HEK293 (cell line): Measurements from ENCODE around the gene KRT16.
"Not testable (repeated sequence)": the region's sequence is repeated elsewhere in the genome, so short reads cannot be mapped to it uniquely, and the experiment has no call there.

Source experiments
- CTCF ChIA-PET: fragments of 350-600 bp; formaldehyde crosslinking; extraction: SDS; loops from one replicate; lab custom pipeline; 2021; ENCODE audit warnings: antibody characterized with exemption; lab: Yijun Ruan, JAX
- POLR2A ChIA-PET: fragments of 300-600 bp; formaldehyde crosslinking; extraction: SDS; loops from one replicate; lab custom pipeline; 2020; ENCODE audit warnings: antibody characterized with exemption, inconsistent platforms; lab: Yijun Ruan, JAX
- H3K27ac ChIP-seq: fragments of 200-500 bp; sonication (Bioruptor generic); 2 replicates; pipeline ENCODE4 v1.5.1; 2014; ENCODE audit warnings: low read depth, low read length, control low read depth, inconsistent platforms; ENCODE audit errors: extremely low read depth
- H3K36me3 ChIP-seq, 2 experiments: fragments of 200-500 bp in 1 of 2; sonication (Bioruptor generic) in 1 of 2; 1 replicate in 1 of 2; 2 replicates in 1 of 2; pipeline ENCODE4 v1.5.1; 2014 to 2017; ENCODE audit warnings: inconsistent platforms in 2 of 2, low read length in 2 of 2; ENCODE audit not compliant: control insufficient read depth in 2 of 2, insufficient read depth in 1 of 2
- H3K4me1 ChIP-seq: fragments of 200-500 bp; sonication (Bioruptor generic); 2 replicates; pipeline ENCODE4 v1.5.1; 2014; ENCODE audit warnings: mild to moderate bottlenecking, low read length, inconsistent platforms; ENCODE audit not compliant: control insufficient read depth, insufficient read depth
- H3K4me3 ChIP-seq: 2 replicates; pipeline ENCODE4 v1.5.1; 2011; ENCODE audit warnings: low read depth, mild to moderate bottlenecking, control low read depth, low read length, moderate library complexity
- H3K9me3 ChIP-seq: fragments of 200-500 bp; sonication (Bioruptor generic); 2 replicates; pipeline ENCODE4 v1.5.1; 2014; ENCODE audit warnings: low read depth, low read length, inconsistent platforms; ENCODE audit not compliant: control insufficient read depth, insufficient read depth
- BCL11B ChIP-seq: fragments of 450-650 bp; formaldehyde crosslinking; IDR thresholded peaks from 2 replicates; pipeline ENCODE4 v1.5.1; 2016; ENCODE audit warnings: low read depth, missing biosample characterization, missing genetic modification characterization
- EGR2 ChIP-seq: fragments of 450-650 bp; formaldehyde crosslinking; IDR thresholded peaks from 2 replicates; pipeline ENCODE4 v1.5.1; 2016; ENCODE audit warnings: low read depth, missing biosample characterization, missing genetic modification characterization
- FEZF1 ChIP-seq: fragments of 450-650 bp; formaldehyde crosslinking; IDR thresholded peaks from 2 replicates; pipeline ENCODE4 v1.5.1; 2016; ENCODE audit warnings: missing biosample characterization, missing genetic modification characterization
- PRDM1 ChIP-seq: fragments of 450-650 bp; formaldehyde crosslinking; IDR thresholded peaks from 2 replicates; pipeline ENCODE4; 2016; ENCODE audit warnings: missing biosample characterization, missing genetic modification characterization
- SETDB1 ChIP-seq: IDR thresholded peaks from one replicate; pipeline ENCODE4 v1.6.1; 2017; ENCODE audit warnings: mild to moderate bottlenecking, low read length, moderate library complexity, mixed read lengths; ENCODE audit not compliant: insufficient read length
- ZBTB21 ChIP-seq: fragments of 450-650 bp; formaldehyde crosslinking; IDR thresholded peaks from 2 replicates; pipeline ENCODE4 v1.5.1; 2017; ENCODE audit warnings: missing biosample characterization, missing genetic modification characterization
- ZFHX2 ChIP-seq: fragments of 450-650 bp; formaldehyde crosslinking; conservative IDR thresholded peaks from 2 replicates; pipeline ENCODE4 v1.5.1; 2016; ENCODE audit warnings: missing biosample characterization, missing genetic modification characterization
- ZFP41 ChIP-seq: fragments of 450-650 bp; formaldehyde crosslinking; IDR thresholded peaks from 2 replicates; pipeline ENCODE4 v1.5.1; 2016; ENCODE audit warnings: missing biosample characterization, missing genetic modification characterization, borderline replicate concordance
- ZNF354C ChIP-seq: fragments of 450-650 bp; formaldehyde crosslinking; IDR thresholded peaks from 2 replicates; pipeline ENCODE4 v1.5.1; 2016; ENCODE audit warnings: missing biosample characterization, missing genetic modification characterization, low read depth, borderline replicate concordance
- ZNF530 ChIP-seq: fragments of 450-650 bp; formaldehyde crosslinking; IDR thresholded peaks from 2 replicates; pipeline ENCODE4 v1.5.1; 2016; ENCODE audit warnings: low read depth, missing biosample characterization, missing genetic modification characterization
- ZNF571 ChIP-seq: fragments of 450-650 bp; formaldehyde crosslinking; IDR thresholded peaks from 2 replicates; pipeline ENCODE4 v1.5.0; 2017; ENCODE audit warnings: missing biosample characterization, missing genetic modification characterization
- ZNF629 ChIP-seq: fragments of 450-650 bp; formaldehyde crosslinking; IDR thresholded peaks from 2 replicates; pipeline ENCODE4 v1.5.1; 2017; ENCODE audit warnings: missing biosample characterization, missing genetic modification characterization
- ZNF660 ChIP-seq: fragments of 450-650 bp; IDR thresholded peaks from 2 replicates; pipeline ENCODE4 v1.5.1; 2018; ENCODE audit warnings: missing biosample characterization, mild to moderate bottlenecking, missing genetic modification characterization
- ZNF777 ChIP-seq: fragments of 450-650 bp; formaldehyde crosslinking; IDR thresholded peaks from 2 replicates; pipeline ENCODE4 v1.5.1; 2017; ENCODE audit warnings: missing biosample characterization, missing genetic modification characterization, borderline replicate concordance
- ZNF792 ChIP-seq: fragments of 450-650 bp; formaldehyde crosslinking; IDR thresholded peaks from 2 replicates; pipeline ENCODE4 v1.5.1; 2016; ENCODE audit warnings: missing biosample characterization, missing genetic modification characterization
- ZSCAN23 ChIP-seq: fragments of 450-650 bp; formaldehyde crosslinking; IDR thresholded peaks from 2 replicates; pipeline ENCODE4 v1.5.1; 2016; ENCODE audit warnings: missing biosample characterization, missing genetic modification characterization

The KRT16 gene

DNA sequence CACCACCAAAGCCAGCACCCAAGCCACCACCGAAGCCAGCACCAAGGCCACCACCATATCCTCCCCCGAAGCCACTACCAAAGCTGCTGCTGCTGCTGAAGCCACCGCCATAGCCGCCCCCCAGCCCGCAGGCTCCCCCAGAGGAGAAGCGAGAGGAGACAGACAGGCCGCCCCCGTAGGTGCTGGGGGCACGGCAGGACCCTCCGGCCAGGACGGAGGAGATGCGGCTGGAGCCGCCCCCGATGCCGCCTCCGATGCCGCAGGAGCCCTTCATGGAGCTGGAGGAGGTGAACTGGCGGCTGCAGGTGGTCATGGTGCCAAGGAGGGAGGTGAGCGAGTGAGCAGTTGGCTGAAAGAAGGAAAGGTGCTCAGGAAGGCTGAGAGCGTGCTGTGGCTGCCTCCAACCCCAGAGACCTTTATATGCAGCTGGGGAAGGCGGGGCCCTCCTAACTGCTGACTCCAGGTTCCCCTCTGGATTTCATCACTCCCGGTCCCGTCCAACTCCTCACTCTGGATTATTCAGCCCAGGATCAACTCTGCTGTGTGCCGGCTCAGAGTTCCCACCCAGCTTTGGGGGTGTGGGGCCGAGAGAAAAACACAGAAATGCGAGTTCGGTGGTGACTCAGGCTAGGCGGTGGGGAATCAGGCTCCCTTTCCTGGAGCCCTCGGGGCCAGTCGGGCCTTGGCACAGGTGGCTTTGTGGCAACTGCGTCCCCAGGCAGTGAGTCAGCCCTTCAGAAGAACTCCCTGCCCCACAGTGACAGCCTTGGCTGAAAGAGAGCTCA lies at the start of gene KRT16:
Gene KRT16 (minus strand): TSS at position 392 of the 785 bp plus-strand sequence. CDS start 79 bp downstream, at position 313.
- not testable (repeated sequence) for H3K4me1 ChIP-seq, H3K27ac ChIP-seq, H3K36me3 ChIP-seq, H3K9me3 ChIP-seq, H3K4me3 ChIP-seq
- TF ChIP-seq ZFHX2 (tag by site-specific recombination), result peak; percentile 41
- TF ChIP-seq EGR2 (tag by site-specific recombination), result peak; percentile 69
- ChIA-PET CTCF (interaction anchor here (0.9 to 1.0 kb wide), 2 partner anchors 46 to 51 kb away, joined by 3 read pairs; no protein-coding TSS in a partner anchor), POLR2A (interaction anchor here (0.9 kb wide), 1 partner anchor 41 kb away, joined by 3 read pairs; no protein-coding TSS in a partner anchor)

GRCh38 chr17:41660221-41660711 lies 47.7 kb upstream of the KRT16 start:
- H3K4me3 ChIP-seq, result no peak overlapping the region
- no peak overlapping the region for H3K27ac ChIP-seq
- H3K36me3 ChIP-seq, result no peaks in the 10 kb centered on the region
- H3K9me3 ChIP-seq, result no peaks in the 10 kb centered on the region
- no peaks in the 10 kb centered on the region; the same call in 1 of the 2 replicates for H3K4me1 ChIP-seq
- POLR2A ChIA-PET, result interaction anchor here (1.7 kb wide), 1 partner anchor 28 kb away, joined by 6 read pairs; no protein-coding TSS in a partner anchor
- CTCF ChIA-PET, result interaction anchor here (0.7 to 12.6 kb wide), 9 partner anchors 10 to 856 kb away, joined by 3 to 567 read pairs (median 68); partner anchors contain the start of gene KRT9
- TF ChIP-seq ZBTB21 (tag by site-specific recombination) (no peak), ZNF571 (no peak), EGR2 (tag by site-specific recombination) (no peak), BCL11B (tag by site-specific recombination) (no peak), ZNF629 (tag by site-specific recombination) (no peak), ZFP41 (tag by site-specific recombination) (no peak), ZNF530 (tag by site-specific recombination) (no peak), ZNF660 (no peak), ZNF777 (tag by site-specific recombination) (no peak), FEZF1 (tag by site-specific recombination) (no peak), ZNF354C (tag by site-specific recombination) (no peak), ZSCAN23 (tag by site-specific recombination) (no peak), SETDB1 (no peak), PRDM1 (no peak)

GRCh38 chr17:41659427-41660212 lies 47.1 kb upstream of the KRT16 start:
- ChIA-PET POLR2A (interaction anchor here (1.7 kb wide), 1 partner anchor 29 kb away, joined by 6 read pairs; no protein-coding TSS in a partner anchor), CTCF (interaction anchor here (0.8 to 12.6 kb wide), 7 partner anchors 9 to 855 kb away, joined by 3 to 567 read pairs (median 109); partner anchors contain the start of gene KRT9)
- TF ChIP-seq ZNF530 (tag by site-specific recombination) (no peak), ZNF792 (tag by site-specific recombination) (no peak)
- H3K9me3 ChIP-seq, result no peaks in the 10 kb centered on the region
- H3K27ac ChIP-seq, result no peak overlapping the region
- no peaks in the 10 kb centered on the region for H3K36me3 ChIP-seq
- H3K4me3 ChIP-seq, result no peak overlapping the region
- no peaks in the 10 kb centered on the region; the same call in 1 of the 2 replicates for H3K4me1 ChIP-seq
